DND-41 (cell line): ENCODE results near the gene PCSK2.

Experiments used
- EZH2 ChIP-seq: IDR thresholded peaks from 3 replicates; pipeline ENCODE4 v1.6.1; 2012; ENCODE audit warnings: borderline replicate concordance, low read depth, mild to moderate bottlenecking, moderate library complexity, low read length, inconsistent platforms; ENCODE audit not compliant: severe bottlenecking
- TF ChIP-seq, protein P1 (sequence below): IDR thresholded peaks from 2 replicates; pipeline ENCODE4 v1.5.1; 2012; ENCODE audit warnings: borderline replicate concordance, low read length, moderate library complexity, mild to moderate bottlenecking; ENCODE audit not compliant: poor library complexity, severe bottlenecking; ENCODE audit errors: extremely low read depth

GRCh38 chr20:17300113-17300512, 73.3 kb downstream of the PCSK2 start:
- no peak for TF ChIP-seq EZH2
- TF ChIP-seq, protein P1, sequence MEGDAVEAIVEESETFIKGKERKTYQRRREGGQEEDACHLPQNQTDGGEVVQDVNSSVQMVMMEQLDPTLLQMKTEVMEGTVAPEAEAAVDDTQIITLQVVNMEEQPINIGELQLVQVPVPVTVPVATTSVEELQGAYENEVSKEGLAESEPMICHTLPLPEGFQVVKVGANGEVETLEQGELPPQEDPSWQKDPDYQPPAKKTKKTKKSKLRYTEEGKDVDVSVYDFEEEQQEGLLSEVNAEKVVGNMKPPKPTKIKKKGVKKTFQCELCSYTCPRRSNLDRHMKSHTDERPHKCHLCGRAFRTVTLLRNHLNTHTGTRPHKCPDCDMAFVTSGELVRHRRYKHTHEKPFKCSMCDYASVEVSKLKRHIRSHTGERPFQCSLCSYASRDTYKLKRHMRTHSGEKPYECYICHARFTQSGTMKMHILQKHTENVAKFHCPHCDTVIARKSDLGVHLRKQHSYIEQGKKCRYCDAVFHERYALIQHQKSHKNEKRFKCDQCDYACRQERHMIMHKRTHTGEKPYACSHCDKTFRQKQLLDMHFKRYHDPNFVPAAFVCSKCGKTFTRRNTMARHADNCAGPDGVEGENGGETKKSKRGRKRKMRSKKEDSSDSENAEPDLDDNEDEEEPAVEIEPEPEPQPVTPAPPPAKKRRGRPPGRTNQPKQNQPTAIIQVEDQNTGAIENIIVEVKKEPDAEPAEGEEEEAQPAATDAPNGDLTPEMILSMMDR = no peak
